Activated CD8-positive, alpha-beta memory T cell treated with anti-CD3 and anti-CD28 coated beads for 24 hours (primary cell): Measurements from ENCODE around the gene BOC.

Experiments
- DNase-seq: peaks from one replicate; pipeline ENCODE4 v3.0.0-alpha.2; 2020

BOC gene

GRCh38 chr3:113186566-113186965 lies 24.8 kb upstream of the BOC start:
- DNase-seq, result no peak

- no peak for DNase-seq
These were observed 18.1 kb upstream of the BOC start for GRCh38 chr3:113193288-113193687.

- DNase-seq, result no peak
These were observed 17.6 kb upstream of the BOC start for GRCh38 chr3:113193719-113194118.

GRCh38 chr3:113194823-113195401 lies 16.4 kb upstream of the BOC start:
- no peak for DNase-seq

GRCh38 chr3:113200351-113200750 lies 11.0 kb upstream of the BOC start:
- no peak for DNase-seq

GRCh38 chr3:113200946-113201345 lies 10.4 kb upstream of the BOC start:
- no peak for DNase-seq

- no peak for DNase-seq
These were observed 7.0 kb upstream of the BOC start for GRCh38 chr3:113204371-113204770.

GRCh38 chr3:113205481-113205880 lies 5.9 kb upstream of the BOC start:
- DNase-seq, result no peak

GRCh38 chr3:113210604-113211329 lies 590 bp upstream of the BOC start:
- DNase-seq, result no peak

- DNase-seq, result no peak
These were observed 940 bp downstream of the BOC start for GRCh38 chr3:113212150-113212843.

- no peak for DNase-seq
These were observed 1.6 kb downstream of the BOC start for GRCh38 chr3:113212844-113213375.

GRCh38 chr3:113213896-113214587 lies 2.7 kb downstream of the BOC start:
- DNase-seq, result no peak

GRCh38 chr3:113214917-113215595 lies 3.7 kb downstream of the BOC start:
- DNase-seq, result no peak

- no peak for DNase-seq
These were observed 5.0 kb downstream of the BOC start for GRCh38 chr3:113216393-113216792.

- no peak for DNase-seq
These were observed 6.8 kb downstream of the BOC start for GRCh38 chr3:113218011-113218680.

GRCh38 chr3:113218681-113219045 lies 7.3 kb downstream of the BOC start:
- DNase-seq, result no peak

GRCh38 chr3:113219605-113220300 lies 8.4 kb downstream of the BOC start:
- no peak for DNase-seq

GRCh38 chr3:113220721-113221120 lies 9.4 kb downstream of the BOC start:
- DNase-seq, result no peak

- no peak for DNase-seq
These were observed 10.4 kb downstream of the BOC start for GRCh38 chr3:113221721-113222257.

GRCh38 chr3:113222451-113223086 lies 11.2 kb downstream of the BOC start:
- DNase-seq, result no peak
